Fibroblast of lung (primary cell): ENCODE data around the gene SLC10A6.

Experiments used
- EZH2 ChIP-seq: IDR thresholded peaks from 2 replicates; pipeline ENCODE4 v1.5.1; 2012; ENCODE audit warnings: low read length, control low read depth, mild to moderate bottlenecking; ENCODE audit errors: missing control alignments
- TF ChIP-seq, protein P1 (sequence below), 2 donors: IDR thresholded peaks in 1 of 2; conservative IDR thresholded peaks in 1 of 2; 1 replicate in 1 of 2; 2 replicates in 1 of 2; pipeline ENCODE4 v1.5.1; 2011 to 2012; ENCODE audit warnings: low read length in 2 of 2, control low read depth in 1 of 2, inconsistent platforms in 1 of 2, low read depth in 1 of 2, mild to moderate bottlenecking in 1 of 2

DNA sequence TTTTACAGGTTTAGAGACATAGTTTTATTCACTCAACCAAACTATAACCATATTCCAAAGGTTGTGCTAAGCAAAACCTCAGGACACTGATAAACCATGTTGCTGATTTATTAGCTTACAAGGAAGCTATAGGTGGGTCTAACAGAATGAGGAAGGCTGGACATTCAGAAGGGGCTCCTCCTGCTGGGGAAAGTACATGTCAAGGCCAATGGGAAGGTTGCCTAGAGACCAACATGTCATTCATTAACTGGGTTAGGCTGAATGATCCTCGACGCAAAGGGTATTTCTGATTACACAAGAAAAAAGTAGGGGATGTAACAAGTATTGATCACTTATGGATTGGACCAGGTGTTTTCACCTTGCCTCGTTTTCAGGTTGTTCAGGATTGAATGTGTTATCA is 30.3 kb downstream of the SLC10A6 start:
- TF ChIP-seq, protein P1, sequence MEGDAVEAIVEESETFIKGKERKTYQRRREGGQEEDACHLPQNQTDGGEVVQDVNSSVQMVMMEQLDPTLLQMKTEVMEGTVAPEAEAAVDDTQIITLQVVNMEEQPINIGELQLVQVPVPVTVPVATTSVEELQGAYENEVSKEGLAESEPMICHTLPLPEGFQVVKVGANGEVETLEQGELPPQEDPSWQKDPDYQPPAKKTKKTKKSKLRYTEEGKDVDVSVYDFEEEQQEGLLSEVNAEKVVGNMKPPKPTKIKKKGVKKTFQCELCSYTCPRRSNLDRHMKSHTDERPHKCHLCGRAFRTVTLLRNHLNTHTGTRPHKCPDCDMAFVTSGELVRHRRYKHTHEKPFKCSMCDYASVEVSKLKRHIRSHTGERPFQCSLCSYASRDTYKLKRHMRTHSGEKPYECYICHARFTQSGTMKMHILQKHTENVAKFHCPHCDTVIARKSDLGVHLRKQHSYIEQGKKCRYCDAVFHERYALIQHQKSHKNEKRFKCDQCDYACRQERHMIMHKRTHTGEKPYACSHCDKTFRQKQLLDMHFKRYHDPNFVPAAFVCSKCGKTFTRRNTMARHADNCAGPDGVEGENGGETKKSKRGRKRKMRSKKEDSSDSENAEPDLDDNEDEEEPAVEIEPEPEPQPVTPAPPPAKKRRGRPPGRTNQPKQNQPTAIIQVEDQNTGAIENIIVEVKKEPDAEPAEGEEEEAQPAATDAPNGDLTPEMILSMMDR (conservative IDR thresholded peaks at IDR 0.05 in 1 of 2, IDR thresholded peaks at IDR 0.05 in 1 of 2; ENCODE audit: low read depth in 1 of 2, low read length in 2 of 2), result peak in 1 of 2 donors; percentile 7
- no peak for TF ChIP-seq EZH2
